Globus pallidus (tissue), 1 donor: ENCODE measurements around the gene CADM2.

Source experiments
- DNase-seq: peaks from one replicate; pipeline ENCODE4 v3.0.0-alpha.2; 2015; ENCODE audit warnings: low spot score

The CADM2 gene

DNA sequence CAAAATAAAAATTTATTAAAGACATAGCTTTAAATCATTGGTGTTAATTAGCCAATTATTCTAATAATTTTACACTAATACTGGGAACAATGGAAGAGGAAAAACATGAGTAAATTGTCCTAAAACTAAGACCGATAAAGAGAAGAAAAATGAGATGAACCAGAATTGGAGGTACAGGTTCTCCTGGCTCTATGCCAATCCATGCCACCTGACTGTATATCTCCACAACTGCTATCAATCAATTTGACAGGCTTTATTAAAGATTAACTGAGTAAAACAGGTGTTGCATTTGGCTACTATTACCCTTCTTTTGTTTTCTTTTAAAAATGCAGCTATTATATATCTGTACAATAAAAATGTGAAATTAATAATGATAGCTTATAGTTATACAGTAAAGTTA, 850.0 kb downstream of the CADM2 start:
- DNase-seq: no peak

DNA sequence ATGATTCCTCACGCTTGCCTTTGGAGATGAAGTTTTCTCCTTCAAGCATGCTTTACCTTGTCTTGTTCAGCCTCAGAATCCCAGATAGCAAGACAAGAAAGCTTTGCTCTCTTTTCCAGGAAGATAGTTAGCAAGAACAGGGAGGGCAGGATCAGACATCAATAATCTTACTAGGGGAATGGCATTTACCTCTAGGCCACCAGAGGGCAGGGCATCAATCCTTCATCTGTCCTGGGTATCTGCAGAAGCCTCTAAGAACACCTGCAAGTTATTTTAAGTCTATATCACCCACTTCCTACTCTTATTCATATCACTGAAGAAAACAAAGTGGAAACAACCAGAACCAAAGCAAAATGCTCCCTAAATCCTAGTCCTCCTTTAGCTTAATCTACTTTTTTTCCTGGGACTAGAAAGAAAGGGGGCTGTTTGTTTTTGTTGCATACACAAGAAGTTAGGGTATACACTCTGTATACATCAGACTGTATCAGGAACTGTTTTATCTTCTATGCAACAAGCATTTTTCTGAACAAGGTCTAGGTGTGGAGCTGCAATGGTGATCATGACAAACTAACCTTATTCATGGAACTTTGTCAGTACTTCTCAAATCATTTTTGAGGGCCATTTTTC, 862.5 kb downstream of the CADM2 start:
- peak; percentile 23 for DNase-seq

DNA sequence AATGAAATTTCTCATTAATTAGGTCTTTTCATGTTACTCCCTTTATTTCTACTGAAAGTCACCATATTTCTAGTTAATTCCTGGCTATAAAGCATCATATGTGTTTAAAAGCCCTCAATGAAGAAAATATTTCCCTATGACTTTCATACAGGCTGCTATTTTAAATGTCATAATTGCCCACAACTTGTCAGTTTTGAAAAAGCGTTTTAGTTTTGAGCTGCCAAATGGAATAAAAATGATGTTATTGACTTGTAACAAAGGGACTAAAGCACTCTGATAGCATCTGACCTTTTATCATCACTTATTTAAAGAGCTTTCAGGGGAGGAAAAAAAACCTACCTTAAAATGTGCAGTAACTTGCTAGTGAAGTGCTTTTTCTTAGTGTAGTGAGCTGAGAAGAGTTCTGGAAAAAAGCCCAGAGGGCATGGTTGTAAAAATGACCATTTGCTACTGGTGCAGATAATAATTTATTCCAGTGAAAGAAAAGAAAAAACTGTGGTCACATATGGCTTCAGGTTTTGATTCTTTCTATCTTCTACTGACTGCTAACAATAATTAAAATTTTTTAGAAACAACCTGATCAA, 877.2 kb downstream of the CADM2 start:
- DNase-seq: no peak

DNA sequence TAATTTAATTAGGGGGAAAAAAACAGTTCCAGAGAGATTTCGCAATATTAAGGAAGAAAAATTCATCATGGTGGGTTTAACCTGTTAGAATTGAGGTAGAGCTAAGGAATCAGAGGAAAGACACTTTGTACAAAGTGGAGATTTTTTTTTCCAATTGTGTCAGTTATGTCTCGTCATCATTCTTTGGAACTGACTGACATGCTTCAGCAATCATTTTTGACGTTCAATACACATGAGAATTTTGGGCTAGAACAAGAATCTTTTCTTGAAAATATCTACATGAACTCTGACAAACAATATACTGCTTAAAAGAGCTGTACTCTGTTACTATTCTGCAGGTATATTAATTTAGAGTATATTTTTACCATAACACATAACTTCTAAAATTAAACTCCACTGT, 878.6 kb downstream of the CADM2 start:
- no peak for DNase-seq

DNA sequence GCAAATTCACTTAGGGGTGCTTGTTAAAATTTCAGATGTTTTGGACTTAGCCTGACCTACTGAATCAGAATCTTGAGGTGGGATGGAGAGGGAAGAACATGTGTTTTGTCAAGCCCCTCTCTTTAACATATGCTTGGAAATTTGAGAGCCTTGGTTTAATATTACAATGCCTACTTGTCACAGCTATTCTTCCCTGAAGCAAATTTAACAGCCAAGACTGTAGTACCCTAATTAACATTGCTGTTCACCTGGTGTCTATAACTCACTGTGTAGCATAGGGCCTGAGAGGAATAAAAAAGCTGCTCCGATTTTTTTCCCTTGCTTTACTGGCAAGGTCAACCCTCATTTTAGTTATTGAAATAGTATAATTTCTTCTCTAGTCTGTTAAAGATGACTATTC, 880.1 kb downstream of the CADM2 start:
- DNase-seq: no peak

DNA sequence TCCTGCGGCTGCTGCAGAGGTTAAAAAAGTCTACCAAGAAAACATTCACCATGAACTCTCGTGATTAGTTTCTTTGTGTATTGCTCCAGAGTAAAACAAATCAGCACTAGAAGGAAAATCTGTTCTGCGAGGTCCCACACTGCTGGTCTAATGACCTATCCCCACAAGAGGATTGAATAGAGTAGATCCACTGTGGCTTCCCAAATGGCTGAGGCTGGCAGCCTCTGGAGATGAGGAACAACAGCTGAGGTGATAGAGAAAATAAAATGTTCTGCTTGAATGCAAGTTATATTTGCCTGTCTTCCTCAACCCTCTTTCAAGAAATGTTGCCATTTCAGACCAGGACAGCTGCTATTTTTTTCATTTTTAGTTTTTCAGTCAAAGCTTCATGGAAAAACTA, 883.3 kb downstream of the CADM2 start:
- no peak for DNase-seq

DNA sequence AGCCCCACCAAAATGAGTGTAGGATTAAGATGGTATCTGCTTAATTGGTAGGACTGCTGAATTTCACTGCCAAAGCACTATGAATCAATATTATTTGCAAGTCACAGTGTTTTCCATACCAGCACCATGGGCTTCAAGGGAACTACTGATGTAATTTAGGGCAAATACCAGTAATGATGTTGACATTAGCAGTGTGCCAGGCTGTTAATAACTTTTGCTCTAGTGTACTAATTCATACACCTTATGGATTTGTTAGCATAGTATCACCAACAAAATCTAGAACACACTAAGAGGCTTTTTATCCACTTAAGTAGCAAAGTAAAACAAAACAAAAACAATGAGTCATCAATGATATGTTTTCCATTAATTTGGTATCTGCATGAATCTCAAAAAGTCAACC, 888.2 kb downstream of the CADM2 start:
- no peak for DNase-seq

DNA sequence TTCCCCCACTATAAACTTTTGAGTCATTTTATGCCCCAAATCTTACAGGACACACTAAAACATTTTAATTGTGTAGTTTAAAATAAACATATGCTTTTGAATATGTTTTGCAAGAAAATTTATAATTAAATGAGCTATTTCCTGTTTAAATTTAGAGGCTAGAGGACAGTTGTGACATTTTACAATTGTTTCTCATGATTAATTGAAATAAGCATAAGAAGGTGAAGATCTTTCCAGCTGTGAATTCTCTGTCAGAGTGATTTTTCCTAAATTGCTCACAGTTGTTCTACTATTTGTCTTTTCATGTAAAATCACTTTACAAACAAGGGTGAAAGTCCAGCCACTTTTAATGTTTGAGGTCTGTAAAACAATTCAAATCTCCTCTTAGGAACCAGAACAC, 892.3 kb downstream of the CADM2 start:
- no peak for DNase-seq

DNA sequence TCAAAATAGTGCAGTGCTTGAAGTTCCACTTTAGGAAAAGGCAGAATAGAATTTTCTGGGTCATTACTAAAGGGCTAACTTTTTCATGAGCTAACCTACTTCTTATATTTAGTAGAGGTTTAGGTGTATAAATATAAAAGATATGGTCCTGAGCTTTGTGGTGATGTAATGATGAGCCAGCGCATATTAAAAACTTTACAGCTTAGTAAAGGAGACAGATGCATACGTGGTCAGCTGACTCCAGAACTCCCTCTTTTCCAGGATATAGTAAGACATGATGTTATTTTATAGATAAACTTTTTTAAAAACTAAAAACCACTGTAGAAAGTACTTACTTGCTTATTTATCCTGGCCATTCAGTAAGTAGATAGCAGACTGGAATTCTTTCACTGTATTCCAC, 895.0 kb downstream of the CADM2 start:
- no peak for DNase-seq

DNA sequence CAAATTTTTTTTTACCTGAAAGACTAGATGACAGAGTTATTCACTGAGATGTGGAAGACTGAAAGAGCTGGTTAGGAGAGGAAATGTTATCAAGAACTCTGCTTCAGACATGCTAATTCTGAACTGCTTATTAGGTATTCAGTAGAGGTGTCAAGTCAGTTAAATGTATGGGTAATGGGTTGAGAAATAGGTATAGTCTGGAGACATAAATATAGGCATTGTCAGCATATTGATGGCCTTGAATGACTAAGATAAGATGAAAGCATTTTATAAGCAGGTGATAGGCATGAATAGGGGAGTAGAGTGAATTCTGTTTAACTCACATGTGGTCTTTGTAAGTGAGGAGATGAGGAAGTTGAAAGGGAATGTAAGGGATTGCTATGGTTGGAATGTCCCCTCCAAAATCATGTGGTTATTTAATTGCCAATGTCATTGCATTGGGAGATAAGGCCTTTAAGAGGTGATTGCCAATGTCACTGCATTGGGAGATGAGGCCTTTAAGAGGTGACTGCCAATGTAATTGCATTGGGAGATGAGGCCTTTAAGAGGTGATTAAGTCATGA, 904.2 kb downstream of the CADM2 start:
- no peak for DNase-seq

DNA sequence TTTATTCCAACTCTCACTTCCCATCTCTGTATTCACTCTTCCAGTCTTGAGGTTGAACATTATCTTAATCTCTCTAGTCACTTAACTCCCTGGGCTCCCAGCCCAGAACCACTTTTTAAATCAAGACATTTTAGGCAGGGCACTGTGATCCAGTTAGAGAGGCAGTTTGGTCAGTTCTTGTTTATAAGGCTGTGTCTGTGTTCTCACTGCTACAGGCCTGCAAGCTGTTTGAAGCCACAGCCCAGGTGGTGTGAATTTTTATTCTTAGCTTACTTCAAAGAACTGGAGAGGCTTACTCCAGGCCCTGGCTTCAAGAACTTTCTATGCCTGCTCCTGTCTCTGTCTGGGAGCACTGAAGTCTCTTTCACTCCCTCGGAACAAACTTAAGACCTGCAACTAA, 906.1 kb downstream of the CADM2 start:
- peak; percentile 11 for DNase-seq

DNA sequence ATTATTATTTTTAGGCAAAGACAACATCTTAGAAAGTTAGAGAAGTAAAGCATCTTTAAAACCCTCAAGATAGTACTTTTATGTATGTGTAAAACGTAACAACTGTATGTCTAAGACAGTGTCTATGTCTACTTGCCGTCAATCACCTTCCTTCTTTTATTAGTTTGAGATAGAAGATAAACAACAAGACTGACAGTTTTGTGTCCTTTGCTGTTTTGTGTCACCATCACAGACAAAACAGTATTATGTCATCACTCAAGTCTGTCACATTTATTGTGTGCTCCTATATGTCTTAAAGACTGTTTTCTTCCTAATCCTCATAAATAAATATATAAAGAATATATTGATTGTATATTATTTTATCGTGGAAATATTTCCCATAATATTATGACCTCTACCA, 908.3 kb downstream of the CADM2 start:
- DNase-seq: no peak

DNA sequence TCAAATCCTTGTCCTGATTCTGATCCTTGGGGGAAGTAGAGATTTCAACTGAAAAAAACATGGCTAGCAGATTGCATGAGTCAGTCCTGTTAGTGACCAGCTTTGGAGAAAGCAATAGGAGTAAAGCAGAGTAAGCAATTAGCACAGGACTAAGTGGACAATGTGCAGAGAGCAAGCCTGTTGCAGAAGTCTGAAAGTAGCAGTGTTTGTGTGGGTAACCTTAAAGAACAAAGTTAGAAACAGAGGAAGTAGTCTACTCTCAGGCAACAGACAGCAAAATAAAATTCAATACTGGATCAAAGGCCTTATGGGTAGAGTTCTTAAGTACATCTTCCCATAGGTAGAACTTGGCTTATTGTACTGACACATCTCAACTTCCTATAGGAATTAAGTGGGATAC, 916.8 kb downstream of the CADM2 start:
- no peak for DNase-seq

DNA sequence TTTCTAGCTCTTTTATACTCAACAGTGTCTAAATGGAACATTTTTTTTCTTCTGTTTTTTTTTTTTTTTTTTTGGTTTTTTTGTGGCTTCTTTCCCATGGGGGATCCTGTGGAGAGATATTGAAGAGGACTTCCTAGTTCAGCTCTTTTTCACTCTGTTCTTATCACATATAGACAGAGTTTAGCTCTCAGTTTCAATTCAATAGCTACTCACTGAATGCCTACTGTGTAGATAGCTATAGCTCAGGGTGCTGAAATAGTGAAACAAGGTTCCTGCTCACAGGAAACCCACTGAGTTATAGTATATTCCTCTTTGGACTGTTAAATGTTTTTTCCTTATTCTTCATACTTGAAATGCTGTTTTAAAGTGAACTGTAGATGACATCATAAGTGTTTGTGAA, 918.8 kb downstream of the CADM2 start:
- no peak for DNase-seq

DNA sequence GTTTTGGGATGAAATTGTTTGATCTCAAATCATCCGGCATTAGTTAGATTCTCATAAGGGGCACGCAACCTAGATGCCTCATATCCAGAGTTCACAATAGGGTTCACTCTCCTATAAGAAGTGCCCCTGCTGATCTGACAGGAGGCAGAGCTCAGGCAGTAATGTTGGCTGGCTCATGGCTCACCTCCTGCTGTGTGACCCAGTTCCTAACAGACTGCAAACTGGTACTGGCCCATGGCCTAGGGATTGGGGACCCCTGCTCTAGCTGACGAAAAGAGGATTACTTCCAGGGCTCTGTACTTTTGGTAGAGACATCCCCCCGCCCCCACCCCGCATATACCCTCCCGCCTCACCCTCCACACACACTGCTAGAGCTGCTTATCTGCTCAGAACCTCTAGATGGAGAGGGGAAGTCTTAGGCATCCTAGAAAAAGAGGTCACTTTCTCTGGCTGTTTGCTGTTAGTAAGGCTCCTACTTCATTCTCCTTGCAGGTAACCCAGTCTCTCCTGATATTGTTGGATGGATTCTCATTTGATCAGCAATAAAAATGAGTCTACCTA, 923.1 kb downstream of the CADM2 start:
- DNase-seq: no peak

DNA sequence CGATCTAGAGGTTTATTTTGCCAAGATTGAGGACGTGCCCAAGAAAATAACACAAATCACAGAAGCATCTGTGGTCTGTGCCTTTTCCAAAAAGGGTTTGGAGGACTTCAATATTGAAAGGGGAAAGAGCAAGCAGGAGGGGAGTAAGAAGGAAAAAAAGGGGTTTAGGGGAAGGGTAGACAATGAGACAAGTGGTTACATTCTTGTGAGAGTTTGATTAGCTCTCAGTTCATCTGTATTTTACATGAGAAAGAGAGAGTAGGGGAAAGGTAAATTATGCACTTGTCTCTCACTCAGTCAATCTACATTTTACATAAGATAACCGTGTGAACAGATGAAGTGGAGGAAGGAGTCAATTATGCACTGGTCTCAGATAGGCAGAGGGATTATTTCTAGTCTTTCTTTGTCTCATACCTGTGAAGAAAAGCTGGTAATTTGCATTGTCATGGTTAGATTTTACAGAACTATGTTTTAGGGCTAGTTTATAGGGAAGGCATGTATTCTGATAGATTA, 931.3 kb downstream of the CADM2 start:
- no peak for DNase-seq

DNA sequence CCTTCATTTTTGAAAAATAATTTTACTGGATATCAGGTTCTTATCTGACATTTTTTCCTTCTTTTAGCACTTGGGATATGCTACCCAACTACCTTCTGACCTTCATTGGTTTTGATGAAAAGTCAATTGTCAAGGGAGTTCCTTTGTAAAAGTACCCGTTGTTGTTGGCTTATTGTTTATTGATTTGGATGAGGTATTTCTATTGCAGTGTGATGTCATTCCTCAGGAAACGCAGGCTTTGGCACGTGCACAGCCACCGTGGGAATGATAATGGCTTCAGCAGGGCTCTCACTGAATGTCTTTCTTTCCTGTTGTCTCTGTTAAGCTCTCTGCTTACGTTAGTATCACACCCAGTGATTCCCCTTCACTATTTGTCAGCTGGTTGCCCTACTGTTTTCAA, 944.6 kb downstream of the CADM2 start:
- no peak for DNase-seq

DNA sequence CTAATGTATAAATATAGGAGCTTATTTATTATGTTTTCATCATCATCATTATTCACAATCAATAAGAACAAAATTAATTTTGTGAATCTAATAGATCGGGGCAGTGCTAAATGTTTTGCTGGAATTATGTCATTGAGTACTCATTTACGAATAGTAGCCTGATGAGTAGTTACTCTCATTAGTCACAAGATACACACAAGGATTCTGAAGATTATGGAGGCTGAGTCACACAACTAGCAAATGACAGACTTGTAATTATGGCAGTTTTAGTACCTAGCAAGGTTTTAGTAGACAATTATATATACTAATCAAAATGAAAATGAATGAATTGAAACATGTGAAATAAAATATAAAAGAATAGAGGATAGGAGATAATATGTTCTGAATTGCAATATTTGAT, 954.2 kb downstream of the CADM2 start:
- DNase-seq: no peak

DNA sequence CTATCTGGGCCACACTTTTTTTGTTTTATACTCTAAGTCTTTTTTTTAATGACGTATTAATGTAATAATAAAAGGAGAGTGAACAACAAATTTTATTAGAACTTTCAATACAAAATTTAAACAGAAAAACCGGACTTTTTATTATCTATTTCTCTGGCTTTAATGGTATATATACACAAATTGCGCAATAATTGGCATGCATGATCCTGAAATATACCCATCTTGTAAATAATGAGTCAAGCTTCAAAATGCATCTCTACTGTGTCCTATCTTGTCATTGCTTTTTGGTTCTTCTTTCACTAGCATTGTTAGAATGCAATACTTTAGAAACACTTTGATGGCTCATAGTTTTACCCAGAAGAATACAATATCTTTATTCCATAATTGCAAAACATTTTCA, 963.6 kb downstream of the CADM2 start:
- no peak for DNase-seq

DNA sequence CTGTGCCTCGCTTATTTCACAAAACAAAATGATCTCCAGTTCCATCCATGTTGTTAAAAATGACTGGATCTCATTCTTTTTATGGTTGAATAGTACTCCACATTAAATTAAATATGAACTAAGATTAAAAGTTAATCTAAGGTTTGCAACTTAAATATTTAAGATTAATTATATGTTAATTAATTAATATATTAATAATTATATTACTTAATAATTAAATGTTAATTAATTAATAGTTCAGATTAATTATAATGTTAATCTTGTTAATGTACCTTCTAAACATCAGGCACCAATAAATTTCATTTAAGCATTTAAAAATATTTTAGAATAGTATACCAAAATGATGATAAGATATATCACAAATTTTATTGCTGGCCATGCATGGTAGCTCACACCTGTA, 971.9 kb downstream of the CADM2 start:
- no peak for DNase-seq

DNA sequence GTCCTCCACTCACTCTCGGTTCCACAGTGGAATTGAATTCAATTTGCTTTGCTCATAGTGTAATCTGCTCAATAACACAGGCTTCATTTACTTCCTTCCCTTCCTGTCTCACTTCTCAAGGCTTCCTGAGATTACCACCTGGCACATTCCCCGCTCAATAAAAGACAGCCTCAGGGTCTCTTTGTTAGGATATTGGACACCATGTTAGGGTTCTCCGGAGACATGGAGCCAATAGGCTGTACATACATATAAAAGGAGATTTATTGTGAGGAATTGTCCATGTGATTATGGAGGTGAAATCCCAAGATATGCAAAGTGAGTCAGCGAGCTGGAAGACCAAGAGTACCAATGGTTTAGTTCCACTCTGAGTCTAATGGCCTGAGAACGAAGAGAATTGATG, 974.5 kb downstream of the CADM2 start:
- no peak for DNase-seq

DNA sequence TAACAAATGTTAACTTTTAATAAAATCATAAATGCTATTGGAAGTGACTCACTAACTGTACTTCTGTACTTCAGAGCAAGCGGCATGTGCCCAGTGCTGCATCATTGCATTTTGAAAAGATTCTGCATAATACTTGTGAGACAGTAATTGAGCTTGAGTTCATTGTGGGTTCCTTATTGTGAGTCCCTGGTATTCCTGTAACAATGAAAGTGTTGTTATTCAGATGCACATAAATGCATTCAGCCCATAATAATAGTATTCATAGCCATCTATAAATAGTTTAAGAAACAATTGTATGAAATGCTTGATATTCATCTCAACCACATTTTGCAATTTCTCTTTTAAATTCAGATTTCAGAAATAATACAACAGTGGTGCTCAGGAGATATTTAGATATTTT, 976.4 kb downstream of the CADM2 start:
- DNase-seq: peak; percentile 16

DNA sequence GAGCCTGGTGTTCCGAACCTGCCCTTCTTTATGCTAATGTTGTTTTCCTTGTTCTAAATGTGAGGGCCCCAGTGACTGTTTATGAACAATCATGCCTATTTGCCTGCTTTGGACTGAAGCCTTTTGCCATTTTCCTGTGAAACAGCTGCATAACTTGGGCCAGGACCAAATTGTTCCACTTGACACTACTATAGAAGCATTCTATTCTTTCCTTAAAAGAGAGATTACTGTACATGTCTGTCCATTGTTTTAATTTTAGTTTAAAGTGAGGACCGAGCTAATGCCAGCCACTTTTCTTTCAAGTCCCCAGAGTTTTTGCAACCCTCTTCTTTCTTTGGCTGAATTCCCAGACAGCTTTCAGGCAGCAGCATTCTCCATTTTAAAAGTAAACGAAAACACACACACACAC, 980.3 kb downstream of the CADM2 start:
- DNase-seq: peak; percentile 85

DNA sequence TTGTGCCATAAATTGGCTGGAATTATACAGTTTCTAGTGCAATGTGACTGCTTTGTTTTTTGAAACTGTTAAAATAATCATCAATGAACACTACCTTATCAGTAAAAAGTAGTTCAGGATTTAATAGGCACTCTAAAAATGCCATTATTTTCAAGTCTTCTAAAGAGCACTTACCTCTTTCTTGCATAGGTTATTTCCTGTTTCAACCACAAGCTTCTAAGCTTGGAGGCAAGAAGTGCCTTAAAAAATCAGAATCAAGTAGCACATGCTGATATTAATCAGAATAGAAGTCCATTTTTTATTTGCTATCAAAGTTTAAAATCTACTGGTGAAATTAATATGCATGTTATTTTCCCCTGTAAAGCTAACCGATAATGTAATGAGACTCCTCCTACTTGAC, 991.6 kb downstream of the CADM2 start:
- no peak for DNase-seq
